ENCODE data around the gene DCDC2B.

The DCDC2B gene

DNA sequence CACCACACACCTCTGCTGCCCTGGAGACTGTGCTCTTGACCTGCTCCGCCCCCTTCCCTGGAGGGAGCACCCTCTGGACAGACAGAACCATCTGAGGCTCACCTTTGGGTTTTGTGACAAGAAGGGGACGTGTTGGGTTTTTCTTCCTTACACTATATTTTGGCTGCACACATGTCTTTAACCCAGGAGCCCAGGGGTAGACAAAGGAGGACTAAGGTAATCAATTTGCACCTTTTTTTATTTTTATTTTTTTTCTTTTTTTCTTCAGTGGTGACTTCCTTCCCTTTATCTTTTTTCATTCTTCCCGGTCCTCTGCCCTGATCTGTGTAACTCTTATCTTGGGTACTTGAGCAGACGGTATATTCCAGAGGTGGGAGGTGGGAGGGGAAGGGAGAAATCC lies 37.9 kb upstream of the DCDC2B start:
- Histone ChIP-seq H3K4me3 (ENCODE audit: low read length) (no peak overlapping the region), H3K27me3 (ENCODE audit: control insufficient read depth, low read length) (no peaks in the 10 kb centered on the region), H3K9me2 (replicated peaks; ENCODE audit: control insufficient read depth, low read length) (no peaks in the 10 kb centered on the region), H3F3A (ENCODE audit: control insufficient read depth, insufficient read depth) (no peaks in the 10 kb centered on the region), H3K9me3 (ENCODE audit: control insufficient read depth, insufficient read depth, low read length) (no peaks in the 10 kb centered on the region), H3K4me2 (ENCODE audit: low read length) (no peak overlapping the region), H3K27ac (ENCODE audit: low read depth, low read length) (no peak overlapping the region), H4K20me1 (ENCODE audit: control insufficient read depth, insufficient read depth, low read depth, low read length) (no peaks in the 10 kb centered on the region), H3K36me3 (ENCODE audit: control insufficient read depth, low read length) (peaks cover 59% of the 10 kb centered on the region), H3K4me1 (ENCODE audit: control insufficient read depth, low read length) (no peaks in the 10 kb centered on the region), H3K79me2 (ENCODE audit: control insufficient read depth, low read length) (no peaks in the 10 kb centered on the region)
- TF ChIP-seq, protein P1, sequence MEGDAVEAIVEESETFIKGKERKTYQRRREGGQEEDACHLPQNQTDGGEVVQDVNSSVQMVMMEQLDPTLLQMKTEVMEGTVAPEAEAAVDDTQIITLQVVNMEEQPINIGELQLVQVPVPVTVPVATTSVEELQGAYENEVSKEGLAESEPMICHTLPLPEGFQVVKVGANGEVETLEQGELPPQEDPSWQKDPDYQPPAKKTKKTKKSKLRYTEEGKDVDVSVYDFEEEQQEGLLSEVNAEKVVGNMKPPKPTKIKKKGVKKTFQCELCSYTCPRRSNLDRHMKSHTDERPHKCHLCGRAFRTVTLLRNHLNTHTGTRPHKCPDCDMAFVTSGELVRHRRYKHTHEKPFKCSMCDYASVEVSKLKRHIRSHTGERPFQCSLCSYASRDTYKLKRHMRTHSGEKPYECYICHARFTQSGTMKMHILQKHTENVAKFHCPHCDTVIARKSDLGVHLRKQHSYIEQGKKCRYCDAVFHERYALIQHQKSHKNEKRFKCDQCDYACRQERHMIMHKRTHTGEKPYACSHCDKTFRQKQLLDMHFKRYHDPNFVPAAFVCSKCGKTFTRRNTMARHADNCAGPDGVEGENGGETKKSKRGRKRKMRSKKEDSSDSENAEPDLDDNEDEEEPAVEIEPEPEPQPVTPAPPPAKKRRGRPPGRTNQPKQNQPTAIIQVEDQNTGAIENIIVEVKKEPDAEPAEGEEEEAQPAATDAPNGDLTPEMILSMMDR (IDR thresholded peaks at IDR 0.05; ENCODE audit: low read depth, low read length, poor library complexity, severe bottlenecking): no peak
- TF ChIP-seq EZH2phosphoT487 (IDR thresholded peaks at IDR 0.05; ENCODE audit: borderline replicate concordance, low read length): no peak

DNA sequence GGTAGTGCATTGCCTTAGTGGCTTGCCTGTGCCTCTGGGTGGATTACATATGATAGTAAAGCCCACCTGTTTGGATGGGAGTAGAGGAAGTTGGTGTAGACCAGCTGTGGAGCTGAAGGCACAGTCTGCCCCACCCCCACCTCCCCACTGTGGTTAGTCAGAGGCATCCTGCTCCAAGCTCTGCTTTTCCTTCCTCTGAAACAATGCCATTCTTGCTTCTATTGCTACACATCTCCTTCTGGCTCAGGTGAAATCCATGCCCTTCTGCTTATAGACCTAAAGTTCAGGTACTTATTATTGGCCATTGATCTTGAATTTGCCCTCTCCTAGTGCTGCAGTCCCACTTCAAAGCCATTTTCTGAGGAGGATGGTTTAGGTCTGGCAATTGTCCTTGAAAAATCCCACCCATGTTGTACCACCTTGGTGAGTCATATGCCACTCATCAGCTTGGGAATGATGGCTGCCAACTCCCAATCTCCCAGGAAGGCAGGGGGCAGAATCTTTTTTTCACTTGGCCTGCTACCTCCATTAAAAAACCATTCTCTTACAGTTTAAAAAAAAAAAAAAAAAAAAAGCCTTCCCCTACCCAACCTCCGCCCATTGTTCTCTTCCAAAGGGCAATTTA lies 36.2 kb upstream of the DCDC2B start:
- peaks cover 4% of the 10 kb centered on the region; the same call in 1 of the 2 replicates for H3F3A ChIP-seq (ENCODE audit: control insufficient read depth, insufficient read depth)
- H3K27ac ChIP-seq (ENCODE audit: low read depth, low read length): no peak overlapping the region
- H3K4me3 ChIP-seq (ENCODE audit: low read length): no peak overlapping the region
- peaks cover 48% of the 10 kb centered on the region for H3K36me3 ChIP-seq (ENCODE audit: control insufficient read depth, low read length)
- no peaks in the 10 kb centered on the region for H3K79me2 ChIP-seq (ENCODE audit: control insufficient read depth, low read length)
- H3K4me2 ChIP-seq (ENCODE audit: low read length): no peak overlapping the region
- H3K9me2 ChIP-seq (replicated peaks; ENCODE audit: control insufficient read depth, low read length): no peaks in the 10 kb centered on the region
- no peaks in the 10 kb centered on the region for H3K4me1 ChIP-seq (ENCODE audit: control insufficient read depth, low read length)
- no peak for TF ChIP-seq EZH2phosphoT487 (IDR thresholded peaks at IDR 0.05; ENCODE audit: borderline replicate concordance, low read length)
- TF ChIP-seq, protein P1 (IDR thresholded peaks at IDR 0.05; ENCODE audit: low read depth, low read length, poor library complexity, severe bottlenecking): no peak
- H4K20me1 ChIP-seq (ENCODE audit: control insufficient read depth, insufficient read depth, low read depth, low read length): no peaks in the 10 kb centered on the region
- no peaks in the 10 kb centered on the region for H3K9me3 ChIP-seq (ENCODE audit: control insufficient read depth, insufficient read depth, low read length)
- H3K27me3 ChIP-seq (ENCODE audit: control insufficient read depth, low read length): no peaks in the 10 kb centered on the region

DNA sequence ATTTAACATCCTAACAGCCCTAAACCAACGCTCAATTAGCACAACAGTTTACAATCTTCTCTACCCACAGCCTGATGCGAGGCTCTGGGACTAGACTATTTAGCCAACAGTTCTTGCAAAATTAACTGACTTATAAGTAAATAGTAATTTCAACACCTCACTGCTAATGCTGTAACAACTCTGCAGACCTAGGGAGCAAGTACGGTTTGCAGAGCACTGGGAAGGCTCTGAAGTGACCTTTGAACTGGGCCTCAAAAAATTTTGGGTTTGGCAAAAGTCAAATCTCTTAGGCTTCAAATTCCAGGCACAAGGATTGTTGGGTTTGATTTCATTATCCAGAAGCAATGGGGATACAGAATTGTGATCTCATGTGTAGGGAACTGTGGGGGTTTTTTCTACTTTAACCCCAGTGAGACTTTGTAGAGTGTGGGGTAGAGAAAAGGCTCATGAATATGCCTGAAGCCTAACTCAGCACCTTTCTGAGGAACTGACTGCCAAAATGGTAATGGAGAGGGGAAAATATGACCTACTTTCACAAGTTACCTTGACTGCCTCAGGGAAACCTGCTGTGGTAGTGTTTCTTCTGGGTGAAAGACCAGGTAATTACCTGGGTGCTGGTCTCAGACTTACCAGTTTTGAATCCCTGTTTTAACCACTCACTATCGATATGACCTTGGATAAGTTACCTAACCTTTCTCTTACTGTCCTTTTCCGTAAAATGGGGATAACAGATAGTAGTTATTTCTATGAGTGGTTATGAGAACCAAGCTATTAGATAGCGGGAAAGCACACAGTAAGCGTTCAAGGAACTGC lies 30.3 kb upstream of the DCDC2B start:
- no peaks in the 10 kb centered on the region for H3K9me3 ChIP-seq (ENCODE audit: control insufficient read depth, insufficient read depth, low read length)
- H3K27ac ChIP-seq (ENCODE audit: low read depth, low read length): peak overlapping the region; percentile 73
- peaks cover 35% of the 10 kb centered on the region for H3K36me3 ChIP-seq (ENCODE audit: control insufficient read depth, low read length)
- peak overlapping the region; percentile 97 for H3K4me2 ChIP-seq (ENCODE audit: low read length)
- no peaks in the 10 kb centered on the region for H3K27me3 ChIP-seq (ENCODE audit: control insufficient read depth, low read length)
- no peaks in the 10 kb centered on the region for H3K9me2 ChIP-seq (replicated peaks; ENCODE audit: control insufficient read depth, low read length)
- peaks cover 36% of the 10 kb centered on the region for H3K79me2 ChIP-seq (ENCODE audit: control insufficient read depth, low read length)
- peak overlapping the region; percentile 87 for H3K4me3 ChIP-seq (ENCODE audit: low read length)
- TF ChIP-seq, protein P1 (IDR thresholded peaks at IDR 0.05; ENCODE audit: low read depth, low read length, poor library complexity, severe bottlenecking): no peak
- TF ChIP-seq EZH2phosphoT487 (IDR thresholded peaks at IDR 0.05; ENCODE audit: borderline replicate concordance, low read length): no peak
- peaks cover 17% of the 10 kb centered on the region for H3F3A ChIP-seq (ENCODE audit: control insufficient read depth, insufficient read depth)
- peaks cover 32% of the 10 kb centered on the region for H3K4me1 ChIP-seq (ENCODE audit: control insufficient read depth, low read length)
- H4K20me1 ChIP-seq (ENCODE audit: control insufficient read depth, insufficient read depth, low read depth, low read length): peaks cover 3% of the 10 kb centered on the region; the same call in 1 of the 2 replicates
